Stimulated activated CD4-positive, alpha-beta T cell treated with anti-CD3 and anti-CD28 coated beads, TNF-alpha, amount 100 ng/mL, for 48 hours (primary cell): ENCODE measurements around the gene TMEM272.
"Not testable (repeated sequence)": the region's sequence is repeated elsewhere in the genome, so short reads cannot be mapped to it uniquely, and the experiment has no call there.

ENCODE experiments used
- DNase-seq, 3 donors: peaks; one replicate each; pipeline ENCODE4 v3.0.0-alpha.2; 2020; ENCODE audit warnings: low read depth in 3 of 3

Gene TMEM272

GRCh38 chr13:51824712-51825111, 20.3 kb downstream of the TMEM272 start:
- not testable (repeated sequence) for DNase-seq

GRCh38 chr13:51823863-51824262, 21.1 kb downstream of the TMEM272 start:
- no peak for DNase-seq

- no peak for DNase-seq
Observed at GRCh38 chr13:51823359-51823758, 21.6 kb downstream of the TMEM272 start.

GRCh38 chr13:51822106-51822815, 22.7 kb downstream of the TMEM272 start:
- DNase-seq = no peak

GRCh38 chr13:51821606-51822005, 23.4 kb downstream of the TMEM272 start:
- no peak for DNase-seq

GRCh38 chr13:51820016-51820597, 24.9 kb downstream of the TMEM272 start:
- DNase-seq = no peak

GRCh38 chr13:51819544-51819943, 25.4 kb downstream of the TMEM272 start:
- DNase-seq = no peak

- no peak for DNase-seq
Observed at GRCh38 chr13:51818781-51819511, 26.0 kb downstream of the TMEM272 start.

GRCh38 chr13:51818276-51818675, 26.7 kb downstream of the TMEM272 start:
- no peak for DNase-seq

- DNase-seq = no peak
Observed at GRCh38 chr13:51817717-51818116, 27.3 kb downstream of the TMEM272 start.

- DNase-seq = no peak
Observed at GRCh38 chr13:51816604-51817249, 28.2 kb downstream of the TMEM272 start.

- DNase-seq = no peak
Observed at GRCh38 chr13:51815848-51816247, 29.1 kb downstream of the TMEM272 start.

- DNase-seq = peak in 1 of 3 donors; percentile 58
Observed at GRCh38 chr13:51814825-51815650, 29.9 kb downstream of the TMEM272 start.

GRCh38 chr13:51814071-51814470, 30.9 kb downstream of the TMEM272 start:
- no peak for DNase-seq

GRCh38 chr13:51811920-51812451, 33.0 kb downstream of the TMEM272 start:
- DNase-seq = no peak

GRCh38 chr13:51811046-51811445, 33.9 kb downstream of the TMEM272 start:
- DNase-seq = no peak

- no peak for DNase-seq
Observed at GRCh38 chr13:51808811-51809210, 36.2 kb downstream of the TMEM272 start.

- DNase-seq = no peak
Observed at GRCh38 chr13:51807041-51807440, 37.9 kb downstream of the TMEM272 start.

GRCh38 chr13:51806566-51806965, 38.4 kb downstream of the TMEM272 start:
- DNase-seq = no peak

GRCh38 chr13:51805925-51806324, 39.1 kb downstream of the TMEM272 start:
- no peak for DNase-seq

- no peak for DNase-seq
Observed at GRCh38 chr13:51805313-51805712, 39.7 kb downstream of the TMEM272 start.
